HG02588 (cell line): ENCODE results near the gene CCDC154.
"Not testable (repeated sequence)": the region's sequence is repeated elsewhere in the genome, so short reads cannot be mapped to it uniquely, and the experiment has no call there.

Experiments used
- ATAC-seq: cut with Tn5 transposase; IDR thresholded peaks from one replicate; pipeline ENCODE4 v1.9.1; 2021; ENCODE audit warnings: mild to moderate bottlenecking, moderate library complexity; ENCODE audit not compliant: unreplicated experiment

Gene CCDC154, protein sequence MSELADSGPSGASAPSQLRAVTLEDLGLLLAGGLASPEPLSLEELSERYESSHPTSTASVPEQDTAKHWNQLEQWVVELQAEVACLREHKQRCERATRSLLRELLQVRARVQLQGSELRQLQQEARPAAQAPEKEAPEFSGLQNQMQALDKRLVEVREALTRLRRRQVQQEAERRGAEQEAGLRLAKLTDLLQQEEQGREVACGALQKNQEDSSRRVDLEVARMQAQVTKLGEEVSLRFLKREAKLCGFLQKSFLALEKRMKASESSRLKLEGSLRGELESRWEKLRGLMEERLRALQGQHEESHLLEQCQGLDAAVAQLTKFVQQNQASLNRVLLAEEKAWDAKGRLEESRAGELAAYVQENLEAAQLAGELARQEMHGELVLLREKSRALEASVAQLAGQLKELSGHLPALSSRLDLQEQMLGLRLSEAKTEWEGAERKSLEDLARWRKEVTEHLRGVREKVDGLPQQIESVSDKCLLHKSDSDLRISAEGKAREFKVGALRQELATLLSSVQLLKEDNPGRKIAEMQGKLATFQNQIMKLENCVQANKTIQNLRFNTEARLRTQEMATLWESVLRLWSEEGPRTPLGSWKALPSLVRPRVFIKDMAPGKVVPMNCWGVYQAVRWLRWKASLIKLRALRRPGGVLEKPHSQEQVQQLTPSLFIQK

DNA sequence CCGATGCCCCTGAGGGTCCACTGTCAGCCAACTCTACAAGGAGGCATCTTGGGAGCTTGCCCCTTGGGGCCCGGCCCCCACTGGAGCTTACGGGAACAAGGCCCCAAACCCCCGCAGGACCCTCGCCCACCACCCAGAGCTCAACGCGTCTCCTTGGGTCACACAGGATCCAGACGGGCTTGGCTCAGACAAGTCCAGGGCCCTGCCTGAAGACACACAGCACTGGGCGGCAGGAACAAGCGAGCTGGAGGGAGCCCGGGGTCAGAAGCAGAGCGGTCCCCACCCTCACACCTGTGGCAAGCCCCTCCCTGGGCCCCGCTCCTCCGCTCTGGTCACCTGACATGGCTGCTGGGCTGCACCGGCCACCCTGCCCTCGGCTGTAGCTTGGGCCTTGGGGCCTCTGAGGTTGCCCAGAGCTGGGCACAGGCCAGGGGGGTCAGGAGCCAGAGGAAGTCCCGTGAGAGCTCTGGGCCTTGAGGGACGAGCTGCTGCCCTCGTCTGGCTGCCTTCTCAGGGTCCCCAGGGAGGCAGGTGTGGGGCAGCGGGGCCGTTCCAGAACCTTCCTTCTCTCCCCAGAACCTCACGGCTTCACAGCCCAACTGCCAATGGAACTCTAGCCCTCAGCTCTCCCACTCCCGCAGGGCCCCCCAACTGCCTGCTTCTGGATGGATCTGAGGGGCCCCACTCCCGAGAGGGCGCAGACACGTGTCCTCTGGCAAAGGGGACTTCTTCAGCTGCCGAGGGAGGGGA is at the start of gene CCDC154:
TSS of gene CCDC154 (minus strand) at position 577 of the 750 bp plus-strand sequence. CDS start at position 343, 234 bp downstream.
- no peak for ATAC-seq

DNA sequence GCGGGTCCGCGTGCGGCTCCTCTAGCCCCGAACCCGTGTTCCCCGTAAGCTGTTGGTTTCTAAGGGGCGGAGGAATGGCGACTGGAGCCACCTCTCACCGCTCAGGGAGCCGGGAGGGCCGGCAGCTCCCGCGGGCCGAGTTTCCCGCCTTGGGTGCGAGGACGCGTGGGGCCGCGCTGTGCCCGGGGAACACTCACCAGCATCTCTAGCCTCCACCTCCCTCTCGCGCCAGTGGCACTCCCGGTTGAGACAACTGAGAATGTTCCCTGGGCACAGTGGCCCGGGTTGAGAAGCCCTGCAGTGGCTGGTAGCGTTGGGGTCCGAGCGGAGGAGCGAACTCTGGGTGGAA is 49.4 kb upstream of the CCDC154 start:
- ATAC-seq: no peak

DNA sequence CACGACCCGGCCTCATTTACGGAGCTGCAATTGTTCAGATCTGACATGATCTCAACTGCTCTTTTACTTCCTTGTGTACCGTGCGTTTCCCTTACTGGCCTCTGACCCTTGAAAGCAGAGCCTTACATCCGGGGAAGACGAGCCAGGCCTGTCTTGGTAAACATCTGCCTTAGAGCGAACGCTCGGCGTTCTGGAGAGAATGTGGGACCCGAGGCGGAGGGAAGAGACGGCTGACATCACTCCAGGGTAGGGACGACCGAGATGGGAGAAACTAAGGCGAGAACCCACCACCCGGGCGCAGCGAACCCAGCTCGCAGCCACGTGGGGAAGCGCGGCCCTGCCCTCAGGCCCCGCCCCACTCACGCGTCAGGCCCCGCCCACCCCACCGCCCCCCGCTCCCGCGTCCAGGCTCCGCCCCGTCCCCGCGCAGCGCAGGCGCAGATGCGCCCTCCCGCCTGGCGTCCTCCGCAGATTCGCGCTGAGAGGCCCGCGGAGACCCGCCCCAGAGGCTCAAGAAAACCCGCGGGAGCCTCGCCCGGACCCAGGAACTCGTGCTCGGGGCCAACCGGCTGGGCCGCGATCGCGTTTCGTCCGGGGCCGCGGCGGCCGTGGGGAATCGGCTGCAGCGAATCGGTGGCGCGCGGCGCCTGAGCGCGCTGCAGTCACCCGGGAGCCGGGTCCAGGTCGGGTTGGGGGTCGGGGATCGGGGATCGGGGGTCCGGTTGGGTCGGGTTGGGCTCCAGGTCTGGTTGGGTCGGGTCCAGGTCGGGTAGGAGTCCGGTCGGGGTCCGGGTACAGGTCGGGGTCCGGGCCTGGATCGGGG is 48.8 kb upstream of the CCDC154 start, which contains the start of gene TELO2:
TSS of gene TELO2 (plus strand) at position 438 of the 823 bp plus-strand sequence. CDS start 922 bp downstream, outside the sequence.
- peak; percentile 53 for ATAC-seq

DNA sequence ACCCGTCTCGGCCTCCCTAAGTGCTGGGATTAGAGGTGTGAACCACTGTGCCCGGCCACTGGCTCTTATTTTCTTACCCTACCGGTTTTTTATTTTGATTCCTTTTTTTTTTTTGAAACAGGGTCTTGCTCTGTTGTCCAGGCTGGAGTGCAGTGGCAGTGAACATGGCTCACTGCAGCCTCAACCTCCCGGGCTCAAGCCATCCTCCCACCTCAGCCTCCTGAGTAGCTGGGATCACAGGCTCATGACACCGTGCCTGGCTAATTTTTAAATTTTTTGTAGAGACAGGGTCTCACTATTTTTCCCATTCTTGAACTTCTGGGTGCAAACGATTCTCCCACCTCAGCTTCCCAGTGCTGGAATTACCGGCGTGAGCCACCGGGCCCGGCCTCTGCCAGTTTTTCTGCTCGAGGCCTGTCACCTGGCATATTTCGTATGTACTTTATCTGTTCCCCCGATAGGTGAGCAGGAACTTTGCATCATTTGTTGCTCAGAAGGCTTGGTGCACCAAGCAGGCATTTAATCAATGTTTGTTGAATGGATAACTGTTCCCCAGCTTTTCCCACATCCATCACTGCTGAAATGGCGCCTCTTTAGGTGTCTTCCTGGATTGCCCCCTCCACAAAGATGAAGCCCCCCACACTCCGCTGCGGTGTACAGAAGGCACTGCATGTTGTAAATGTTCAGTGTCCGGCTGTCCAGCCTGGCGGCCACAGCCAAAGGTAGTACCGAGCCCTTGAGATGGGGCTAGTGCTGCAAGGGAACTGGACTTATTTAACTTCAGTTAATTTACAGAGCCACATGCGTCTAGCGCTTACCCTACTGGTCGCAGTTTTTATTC is 47.9 kb upstream of the CCDC154 start:
- ATAC-seq: no peak

DNA sequence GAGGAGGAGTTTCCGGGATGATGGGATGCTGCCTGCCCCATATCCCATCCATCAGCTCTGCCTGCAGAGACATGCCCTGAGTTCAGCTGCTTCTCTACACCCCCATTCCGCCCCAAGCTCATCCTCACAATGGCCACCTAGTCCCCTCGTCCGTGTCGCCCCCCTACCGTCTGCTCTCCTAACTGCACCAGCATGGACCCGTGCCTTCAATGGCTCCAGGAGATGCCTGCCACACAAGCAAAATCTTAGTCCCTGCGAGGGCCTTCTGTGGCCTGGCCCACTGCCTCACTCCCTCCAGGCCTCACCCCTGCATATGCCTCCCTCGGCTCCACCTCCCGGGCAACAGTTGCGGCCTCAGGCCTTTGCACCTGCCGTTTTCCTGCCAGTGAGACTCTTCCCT is 47.0 kb upstream of the CCDC154 start:
- no peak for ATAC-seq

DNA sequence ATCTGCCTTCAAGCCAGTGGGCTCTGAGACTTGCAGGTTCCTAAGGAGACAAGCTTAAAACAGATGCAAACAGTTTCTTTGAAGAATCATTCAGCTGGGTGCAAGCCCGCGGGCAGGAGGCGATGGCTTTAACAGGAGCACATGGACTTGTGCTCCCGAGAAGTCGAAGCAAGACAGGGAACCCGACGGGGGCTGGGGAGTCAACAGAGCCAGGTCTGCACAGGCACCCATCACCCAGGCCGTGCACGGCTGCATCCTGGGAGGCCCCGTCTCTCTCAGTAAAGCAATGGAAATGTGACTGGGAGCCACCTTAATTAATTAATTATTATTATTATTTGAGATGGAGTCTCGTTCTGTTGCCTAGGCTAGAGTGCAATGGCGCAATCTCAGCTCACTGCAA is 44.7 kb upstream of the CCDC154 start:
- ATAC-seq: no peak

DNA sequence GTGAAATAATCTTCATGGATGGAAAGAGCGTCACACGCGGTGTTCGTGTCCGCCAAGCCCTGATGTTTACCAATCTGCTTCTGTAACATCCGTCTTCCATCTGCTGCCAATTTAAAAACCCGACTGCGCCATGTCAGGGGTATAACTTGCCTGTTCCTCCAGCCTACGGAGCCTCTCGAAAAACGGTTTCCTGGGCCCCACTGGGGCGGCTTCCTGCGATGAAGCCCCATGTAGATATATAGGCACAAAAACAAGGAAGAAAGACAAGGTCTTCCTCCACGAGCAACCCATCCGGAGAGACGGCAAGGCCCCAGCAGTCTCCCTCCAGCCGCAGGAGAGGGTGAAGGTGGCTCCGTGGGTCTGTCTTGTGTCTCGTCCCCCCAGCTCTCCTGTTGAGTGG is 44.3 kb upstream of the CCDC154 start, which contains the start of gene PTX4:
TSS of gene PTX4 (minus strand) at position 326 of the 400 bp plus-strand sequence. CDS start at position 291, 35 bp downstream.
- no peak for ATAC-seq

DNA sequence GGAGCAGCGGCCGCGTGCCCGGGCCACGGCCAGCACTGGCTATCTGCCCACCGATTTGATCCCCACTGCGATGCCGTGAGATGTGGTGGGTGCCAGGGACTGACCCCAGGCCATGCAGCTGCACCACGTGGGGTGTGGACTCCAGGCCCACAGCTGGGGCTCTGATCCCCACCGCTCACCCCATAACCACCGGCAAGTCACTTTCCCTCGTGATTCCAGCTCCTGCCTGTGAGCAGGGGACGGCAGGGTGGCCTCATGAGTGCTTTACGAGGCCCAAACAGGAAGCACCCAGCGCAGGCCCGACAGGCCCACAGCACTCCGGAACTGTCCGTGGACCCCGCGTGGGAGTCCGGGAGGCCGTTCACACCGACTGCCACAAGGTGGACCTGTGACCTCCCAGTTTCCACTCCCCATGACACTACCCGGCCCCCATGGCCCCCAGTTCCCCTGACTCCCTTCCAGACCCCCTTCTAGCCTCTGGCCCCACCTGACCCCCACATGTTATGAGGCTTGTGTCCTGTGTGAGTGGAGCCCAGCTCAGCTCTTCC is 43.8 kb upstream of the CCDC154 start:
- ATAC-seq: no peak

DNA sequence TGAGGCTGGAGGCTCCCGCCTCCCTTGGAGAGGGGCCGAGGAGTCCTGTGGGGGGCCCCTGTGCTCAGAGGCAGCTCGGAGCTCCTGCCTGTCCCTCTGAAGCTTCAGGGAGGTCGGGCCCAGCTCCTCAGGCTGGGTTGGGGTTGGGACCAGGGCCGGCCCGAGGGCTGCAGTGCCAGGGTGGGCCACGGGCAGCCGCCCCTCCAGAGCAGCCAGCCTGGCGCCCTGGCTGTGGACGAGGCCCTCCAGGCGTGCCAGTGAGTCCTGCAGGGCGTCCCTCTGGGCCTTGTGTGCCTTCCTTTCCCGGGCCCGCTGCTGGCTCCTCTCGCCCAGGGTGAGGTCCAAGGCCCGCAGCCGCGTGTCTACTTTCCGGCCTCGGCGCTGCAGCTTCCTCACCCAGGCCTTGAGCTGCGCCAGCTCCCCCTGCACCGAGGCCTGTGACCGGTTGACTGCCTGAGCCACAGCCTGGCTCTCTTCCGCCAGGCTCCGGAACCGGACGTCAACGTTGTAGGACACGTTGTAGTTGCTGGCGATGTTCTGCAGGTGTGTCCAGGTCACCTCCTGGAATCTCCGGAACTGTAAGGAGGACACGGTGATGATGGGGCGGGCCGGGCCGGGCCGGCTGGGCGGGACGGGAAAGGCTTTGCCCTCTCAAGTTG is 43.2 kb upstream of the CCDC154 start:
- no peak for ATAC-seq

DNA sequence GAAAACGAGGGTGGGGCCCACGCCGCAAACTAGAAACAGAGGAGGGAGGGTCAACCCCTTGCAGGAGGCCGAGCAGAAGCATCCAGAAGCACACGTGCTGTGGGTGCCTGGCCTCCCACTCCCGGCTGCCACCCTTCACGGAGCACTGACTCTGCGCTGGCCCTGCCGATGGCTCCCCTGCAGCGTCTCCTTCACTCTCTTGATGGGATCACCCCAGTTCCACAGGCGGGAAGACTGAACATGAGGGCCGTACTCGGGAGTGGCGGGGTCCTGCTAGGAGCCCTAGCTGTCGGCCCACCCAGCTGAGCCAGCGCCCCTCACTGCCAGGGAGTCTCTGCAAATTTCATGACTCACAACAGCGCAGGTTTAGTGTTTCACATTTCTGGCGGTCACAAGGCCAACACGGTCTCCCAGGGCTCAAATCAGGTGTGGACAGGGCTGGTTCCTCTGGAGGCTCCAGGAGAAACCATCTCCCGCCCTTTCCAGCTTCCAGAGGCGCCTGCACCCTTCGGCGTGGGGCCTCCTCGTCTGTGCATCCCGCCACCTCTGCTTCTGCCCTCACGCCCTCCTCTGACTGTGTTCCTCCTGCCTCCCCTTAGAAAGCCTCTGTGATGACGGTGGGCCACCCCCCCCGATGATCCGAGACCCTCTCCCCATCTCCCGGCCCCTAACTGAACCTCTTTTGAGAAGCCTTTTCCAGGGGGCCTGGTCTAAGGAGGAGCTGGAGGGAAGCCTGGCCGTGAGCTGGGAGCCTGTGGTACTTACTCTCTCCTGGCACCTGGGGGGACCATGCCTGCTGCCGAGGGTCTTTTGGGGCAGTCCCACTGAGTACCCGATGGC is 42.4 kb upstream of the CCDC154 start:
- ATAC-seq: no peak

DNA sequence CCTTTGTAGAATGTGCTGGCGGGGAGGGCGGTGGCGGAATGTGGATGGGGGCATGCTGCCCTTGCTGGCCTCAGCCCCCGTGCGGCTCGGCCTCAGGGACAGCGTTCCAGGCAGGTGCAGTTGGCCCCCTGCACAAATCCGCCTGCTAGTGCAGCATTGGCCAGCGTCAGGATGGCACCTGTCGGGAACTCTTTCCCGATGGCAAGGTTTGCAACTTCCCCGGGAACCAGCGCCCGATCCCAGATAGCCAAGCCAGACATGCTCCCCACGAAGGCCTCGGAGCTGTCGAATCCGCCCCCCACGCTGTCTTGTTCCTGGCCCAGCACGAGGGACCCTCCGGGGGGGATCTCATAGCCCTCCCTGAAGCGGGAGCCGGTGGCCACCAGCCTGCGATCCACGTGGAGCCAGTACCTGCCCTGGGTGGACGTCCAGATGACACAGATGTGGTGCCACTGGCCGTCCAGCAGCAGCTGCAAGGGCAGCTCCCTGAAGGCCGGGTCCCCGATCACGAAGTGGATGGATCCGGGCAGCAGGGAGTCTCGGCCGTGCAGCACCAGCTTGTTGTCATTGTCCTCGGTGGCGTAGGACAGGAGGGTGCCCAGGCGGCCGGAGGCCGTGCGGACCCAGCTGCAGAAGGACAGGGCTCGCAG is 41.6 kb upstream of the CCDC154 start:
- ATAC-seq: no peak

DNA sequence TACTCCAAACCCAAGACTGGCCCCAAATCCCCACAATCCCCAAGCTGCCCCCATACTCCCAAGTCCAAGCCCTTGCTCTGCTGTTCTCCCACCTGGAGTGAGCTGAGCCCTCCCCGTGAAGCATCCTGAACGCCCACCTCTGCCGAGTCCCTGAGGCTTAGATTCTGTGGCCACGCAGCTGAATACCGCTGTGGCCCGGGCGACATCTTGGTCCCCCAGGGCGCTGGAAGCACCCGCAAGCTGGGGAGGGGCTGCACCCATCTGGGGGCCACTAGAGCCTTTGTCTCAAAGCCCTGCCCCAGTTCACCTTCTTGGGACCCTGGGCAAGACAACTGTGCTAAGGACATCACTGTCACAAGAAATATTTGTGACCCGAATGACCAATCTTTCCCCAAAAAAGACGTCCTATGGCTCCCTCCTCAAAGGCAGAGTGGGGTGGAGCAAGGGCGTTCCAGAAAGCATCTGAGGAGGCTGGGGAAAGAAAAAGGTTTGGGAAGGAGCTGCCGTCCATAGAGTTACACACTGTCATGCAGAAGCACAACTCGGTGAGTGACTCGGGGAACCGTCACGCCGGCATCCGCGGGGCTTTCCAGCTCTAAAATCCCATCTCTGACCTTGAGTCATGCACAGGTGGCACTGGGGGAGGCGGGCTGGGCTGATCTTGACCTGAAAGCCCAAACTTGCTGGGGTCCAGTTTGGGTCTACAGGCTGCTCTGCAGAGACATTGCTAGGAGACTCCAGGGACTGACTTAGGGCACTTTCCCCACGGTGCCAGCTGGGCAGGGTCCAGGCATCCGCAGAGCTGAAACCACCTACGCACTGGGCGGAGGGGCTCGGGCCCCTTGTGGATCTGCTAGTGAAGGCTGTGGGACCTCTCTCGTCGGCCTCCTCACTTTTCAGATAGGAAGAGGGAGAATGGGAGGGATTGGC is 37.8 kb upstream of the CCDC154 start:
- ATAC-seq: no peak

DNA sequence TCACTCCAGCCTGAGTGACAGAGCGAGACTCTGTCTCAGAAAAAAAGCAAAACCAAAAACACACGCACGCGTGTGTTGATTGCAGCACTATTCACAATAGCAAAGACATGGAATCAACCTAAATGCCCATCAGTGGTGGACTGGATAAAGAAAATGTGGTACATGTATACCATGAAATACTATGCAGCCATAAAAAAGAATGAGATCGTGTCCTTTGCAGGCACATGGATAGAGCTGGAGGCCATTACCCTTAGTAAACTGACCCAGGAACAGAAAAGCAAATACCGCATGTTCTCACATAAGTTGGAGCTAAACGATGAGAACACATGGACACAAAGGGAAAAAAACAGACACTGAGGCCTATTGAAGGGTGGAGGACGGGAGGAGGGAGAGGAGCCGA is 34.6 kb upstream of the CCDC154 start:
- not testable (repeated sequence) for ATAC-seq

DNA sequence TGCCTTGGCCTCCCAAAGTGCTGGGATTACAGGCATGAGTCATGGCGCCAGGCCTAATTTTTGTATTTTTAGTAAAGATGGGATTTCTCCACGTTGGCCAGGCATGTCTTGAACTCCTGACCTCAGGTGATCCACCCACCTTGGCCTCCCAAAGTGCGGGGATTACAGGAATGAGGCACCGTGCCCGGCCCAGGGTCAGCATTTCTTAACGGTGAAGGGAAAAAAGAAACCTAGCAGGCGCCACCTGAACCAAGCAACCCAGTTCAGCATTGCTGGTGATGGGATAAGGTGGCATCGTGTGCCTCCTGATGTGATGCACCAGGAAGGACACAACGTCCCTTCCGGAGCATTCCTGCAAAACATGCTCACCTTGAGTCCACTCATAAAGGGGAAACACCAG is 32.7 kb upstream of the CCDC154 start:
- ATAC-seq: no peak

DNA sequence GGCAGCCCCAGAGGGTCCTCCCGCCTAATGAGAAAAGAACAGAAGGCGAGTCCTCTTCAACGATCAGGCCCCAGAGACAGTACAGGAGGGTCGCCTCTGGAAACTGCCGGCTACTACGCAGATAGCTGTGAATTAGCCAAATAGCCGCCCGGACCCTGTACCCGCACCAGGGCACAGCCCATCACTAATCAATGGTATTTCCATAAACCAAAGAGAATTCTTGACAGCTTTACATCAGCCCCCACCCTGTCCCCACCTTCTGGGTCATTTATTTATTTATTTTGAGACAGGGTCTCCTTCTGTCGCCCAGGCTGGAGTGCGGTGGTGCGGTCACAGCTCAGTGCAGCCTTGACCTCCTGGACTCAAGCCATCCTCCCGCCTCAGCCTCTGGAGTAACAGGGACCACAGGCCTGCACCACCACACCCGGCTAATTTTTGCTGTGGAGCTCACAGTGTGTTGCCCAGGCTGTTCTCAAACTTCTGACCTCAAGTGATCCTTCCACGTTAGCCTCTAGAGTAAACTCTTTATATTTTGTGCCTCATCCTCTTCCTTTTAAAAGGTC is 31.3 kb upstream of the CCDC154 start:
- no peak for ATAC-seq
